WERI-Rb-1 (cell line): ENCODE measurements around the gene APOBEC3H.
"Not testable (repeated sequence)": the region's sequence is repeated elsewhere in the genome, so short reads cannot be mapped to it uniquely, and the experiment has no call there.

ENCODE experiments used
- DNase-seq: peaks from one replicate; pipeline ENCODE4 v3.0.0-alpha.2; 2020
- H3K27ac ChIP-seq: fragments of 250-450 bp; sonication (Bioruptor Pico); 2 replicates; pipeline ENCODE4 v1.5.1; 2020; ENCODE audit warnings: mild to moderate bottlenecking, moderate library complexity
- H3K27me3 ChIP-seq: fragments of 250-450 bp; sonication (Bioruptor Pico); 2 replicates; pipeline ENCODE4 v1.5.1; 2021; ENCODE audit warnings: mild to moderate bottlenecking, low read depth, moderate library complexity; ENCODE audit not compliant: insufficient read depth, severe bottlenecking
- H3K36me3 ChIP-seq: fragments of 250-450 bp; sonication (Bioruptor Pico); 2 replicates; pipeline ENCODE4 v1.5.1; 2020; ENCODE audit warnings: mild to moderate bottlenecking, moderate library complexity
- H3K4me3 ChIP-seq: 2 replicates; pipeline ENCODE4 v1.5.1; 2011; ENCODE audit warnings: low read depth, mild to moderate bottlenecking, control low read depth, low read length
- H3K9me3 ChIP-seq: fragments of 250-450 bp; sonication (Bioruptor Pico); 2 replicates; pipeline ENCODE4 v1.5.1; 2021; ENCODE audit warnings: mild to moderate bottlenecking, moderate library complexity; ENCODE audit not compliant: severe bottlenecking
- TF ChIP-seq, protein P1 (sequence below): IDR thresholded peaks from 2 replicates; pipeline ENCODE4 v1.5.1; 2011; ENCODE audit warnings: low read depth, mild to moderate bottlenecking, control low read depth, inconsistent platforms, low read length

Gene APOBEC3H

DNA sequence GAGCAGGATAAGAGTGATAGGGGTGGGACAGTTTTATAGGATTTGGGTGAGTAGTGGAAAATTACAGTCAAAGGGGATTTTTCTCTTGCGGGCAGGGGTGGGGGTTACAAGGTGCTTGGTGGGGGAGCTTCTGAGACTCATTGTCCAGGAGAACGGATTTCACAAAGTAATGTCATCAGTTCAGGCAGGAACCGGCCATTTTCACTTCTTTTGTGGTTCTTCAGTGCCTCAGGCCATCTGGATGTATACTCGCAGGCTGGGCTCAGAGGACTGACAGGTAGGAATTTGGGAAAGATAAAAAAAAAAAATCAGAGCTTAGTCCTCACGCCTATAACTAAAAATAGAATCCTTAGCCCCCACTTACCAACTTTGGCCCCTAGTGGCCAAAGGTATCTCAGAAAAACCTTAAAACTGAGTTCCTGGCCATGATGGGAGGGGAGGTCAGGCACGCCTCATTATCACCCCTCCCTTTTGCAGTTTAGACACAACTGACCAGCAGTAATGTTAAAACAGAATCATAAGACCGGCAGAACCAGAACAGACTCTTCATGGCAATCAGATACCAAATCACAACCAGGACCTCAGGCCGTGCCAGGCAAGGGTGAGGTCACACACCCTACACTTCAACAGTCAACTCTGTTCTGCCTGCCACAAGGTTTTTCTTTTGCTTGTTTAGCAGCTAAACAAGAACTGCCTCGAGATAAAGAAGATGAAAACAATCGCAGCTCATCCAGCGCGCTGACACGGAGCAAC, 28.8 kb upstream of the APOBEC3H start:
- no peaks in the 10 kb centered on the region for H3K36me3 ChIP-seq
- H3K4me3 ChIP-seq: no peak overlapping the region
- no peaks in the 10 kb centered on the region for H3K27me3 ChIP-seq
- TF ChIP-seq, protein P1, sequence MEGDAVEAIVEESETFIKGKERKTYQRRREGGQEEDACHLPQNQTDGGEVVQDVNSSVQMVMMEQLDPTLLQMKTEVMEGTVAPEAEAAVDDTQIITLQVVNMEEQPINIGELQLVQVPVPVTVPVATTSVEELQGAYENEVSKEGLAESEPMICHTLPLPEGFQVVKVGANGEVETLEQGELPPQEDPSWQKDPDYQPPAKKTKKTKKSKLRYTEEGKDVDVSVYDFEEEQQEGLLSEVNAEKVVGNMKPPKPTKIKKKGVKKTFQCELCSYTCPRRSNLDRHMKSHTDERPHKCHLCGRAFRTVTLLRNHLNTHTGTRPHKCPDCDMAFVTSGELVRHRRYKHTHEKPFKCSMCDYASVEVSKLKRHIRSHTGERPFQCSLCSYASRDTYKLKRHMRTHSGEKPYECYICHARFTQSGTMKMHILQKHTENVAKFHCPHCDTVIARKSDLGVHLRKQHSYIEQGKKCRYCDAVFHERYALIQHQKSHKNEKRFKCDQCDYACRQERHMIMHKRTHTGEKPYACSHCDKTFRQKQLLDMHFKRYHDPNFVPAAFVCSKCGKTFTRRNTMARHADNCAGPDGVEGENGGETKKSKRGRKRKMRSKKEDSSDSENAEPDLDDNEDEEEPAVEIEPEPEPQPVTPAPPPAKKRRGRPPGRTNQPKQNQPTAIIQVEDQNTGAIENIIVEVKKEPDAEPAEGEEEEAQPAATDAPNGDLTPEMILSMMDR: peak; percentile 12; the same call in 1 of the 2 replicates
- no peak overlapping the region for H3K27ac ChIP-seq
- DNase-seq: no peak
- H3K9me3 ChIP-seq: no peaks in the 10 kb centered on the region

DNA sequence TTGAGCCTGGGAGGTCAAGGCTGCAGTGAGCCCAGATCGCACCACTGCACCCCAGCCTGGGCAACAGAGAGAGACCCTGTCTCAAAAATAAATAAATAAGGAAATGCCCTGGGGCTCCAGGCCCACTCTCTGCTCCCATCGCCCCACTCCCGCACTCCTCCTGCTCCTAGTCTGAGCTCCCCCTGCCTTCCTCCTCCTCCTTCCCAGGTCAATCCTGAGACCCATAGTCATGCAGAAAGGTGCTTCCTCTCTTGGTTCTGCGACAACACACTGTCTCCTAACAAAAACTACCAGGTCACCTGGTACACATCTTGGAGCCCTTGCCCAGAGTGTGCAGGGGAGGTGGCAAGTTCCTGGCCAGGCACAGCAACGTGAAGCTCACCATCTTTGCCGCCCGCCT, 26.9 kb upstream of the APOBEC3H start:
- Histone ChIP-seq H3K27me3 (no peaks in the 10 kb centered on the region), H3K36me3 (no peaks in the 10 kb centered on the region), H3K27ac (no peak overlapping the region), H3K9me3 (no peaks in the 10 kb centered on the region), H3K4me3 (no peak overlapping the region)
- TF ChIP-seq, protein P1: no peak
- DNase-seq: no peak

DNA sequence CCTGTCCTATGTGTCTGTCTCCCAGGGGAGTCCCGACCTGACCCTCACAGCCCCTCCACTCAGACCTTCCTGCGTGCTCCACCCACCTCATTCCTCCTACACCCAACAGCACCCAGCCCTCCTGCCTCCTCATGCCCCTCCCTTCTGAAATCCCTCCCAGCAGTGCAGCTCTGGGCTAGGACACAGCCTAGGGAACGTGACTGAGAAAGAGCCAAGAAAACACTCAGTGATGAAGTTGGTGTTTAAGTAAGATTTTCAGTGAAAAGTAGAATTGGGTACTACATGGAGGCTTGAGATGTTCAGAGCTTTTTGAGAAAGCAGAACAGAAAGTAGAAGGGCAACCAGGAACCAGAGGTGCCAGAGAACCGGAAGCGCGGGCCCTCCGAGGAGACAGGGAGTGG, 24.5 kb upstream of the APOBEC3H start:
- not testable (repeated sequence) for H3K9me3 ChIP-seq, DNase-seq, H3K27ac ChIP-seq, H3K36me3 ChIP-seq, H3K27me3 ChIP-seq, H3K4me3 ChIP-seq

DNA sequence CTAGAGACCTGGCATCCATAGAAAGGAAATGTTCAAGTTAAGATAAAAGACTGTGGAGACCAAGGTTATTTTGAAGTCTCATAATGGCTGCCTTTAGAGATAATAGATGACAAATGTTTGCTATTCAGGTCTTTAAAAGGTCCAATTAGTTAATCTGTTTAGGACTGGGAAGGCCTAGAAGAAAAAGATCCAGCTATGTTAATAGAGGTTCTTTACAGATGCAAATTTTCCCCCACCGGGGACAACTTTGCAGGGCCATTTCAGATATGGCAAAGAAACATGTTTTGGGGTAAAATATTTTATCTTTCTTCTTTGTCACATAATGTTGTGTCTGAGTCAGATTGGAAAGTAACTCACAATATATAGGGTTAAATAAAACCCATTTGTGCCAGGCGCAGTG, 23.1 kb upstream of the APOBEC3H start:
- TF ChIP-seq, protein P1: no peak
- Histone ChIP-seq H3K9me3 (no peaks in the 10 kb centered on the region), H3K4me3 (no peak overlapping the region), H3K36me3 (no peaks in the 10 kb centered on the region), H3K27me3 (no peaks in the 10 kb centered on the region), H3K27ac (no peak overlapping the region)
- no peak for DNase-seq

DNA sequence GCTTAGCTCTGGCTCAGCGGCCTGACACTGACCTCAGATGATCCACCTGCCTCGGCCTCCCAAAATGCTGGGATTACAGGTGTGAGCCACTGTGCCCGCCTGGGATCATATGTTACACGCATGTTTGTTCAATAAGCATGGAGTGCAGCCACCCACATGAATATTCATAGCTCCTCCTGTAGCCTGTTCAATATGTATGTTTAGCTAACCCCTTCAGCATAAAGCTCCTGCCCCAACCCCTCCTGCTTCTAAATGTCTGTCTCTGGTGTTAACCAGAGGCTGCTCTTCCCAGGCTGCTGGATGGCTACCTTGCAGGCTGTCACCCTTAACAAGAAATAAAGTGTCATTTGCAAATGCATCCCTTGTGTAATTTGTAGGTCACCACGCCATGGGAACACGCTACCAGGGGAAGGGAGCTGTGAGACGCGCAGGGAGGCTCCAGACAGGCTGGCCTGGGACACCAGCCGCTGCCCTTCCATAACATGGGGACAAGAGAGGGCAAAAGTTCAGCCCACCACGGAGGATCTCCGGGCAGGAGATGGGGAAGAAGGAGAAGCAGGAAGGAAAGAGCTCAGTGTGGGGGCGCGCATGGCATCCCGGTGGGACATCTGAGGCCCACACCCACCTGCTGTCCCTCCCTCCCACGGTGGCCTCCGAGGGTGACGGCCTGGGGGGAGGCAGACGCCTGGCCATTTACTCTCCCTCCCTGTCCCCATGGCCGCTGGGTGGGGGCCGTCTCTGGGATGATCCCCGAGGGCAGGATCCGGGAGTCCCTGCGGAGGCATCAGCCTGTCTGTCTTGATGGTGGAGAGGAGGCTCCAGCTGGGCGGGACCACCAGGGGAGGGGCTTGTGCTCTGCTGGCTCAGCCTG, 20.7 kb upstream of the APOBEC3H start:
- not testable (repeated sequence) for H3K27ac ChIP-seq

DNA sequence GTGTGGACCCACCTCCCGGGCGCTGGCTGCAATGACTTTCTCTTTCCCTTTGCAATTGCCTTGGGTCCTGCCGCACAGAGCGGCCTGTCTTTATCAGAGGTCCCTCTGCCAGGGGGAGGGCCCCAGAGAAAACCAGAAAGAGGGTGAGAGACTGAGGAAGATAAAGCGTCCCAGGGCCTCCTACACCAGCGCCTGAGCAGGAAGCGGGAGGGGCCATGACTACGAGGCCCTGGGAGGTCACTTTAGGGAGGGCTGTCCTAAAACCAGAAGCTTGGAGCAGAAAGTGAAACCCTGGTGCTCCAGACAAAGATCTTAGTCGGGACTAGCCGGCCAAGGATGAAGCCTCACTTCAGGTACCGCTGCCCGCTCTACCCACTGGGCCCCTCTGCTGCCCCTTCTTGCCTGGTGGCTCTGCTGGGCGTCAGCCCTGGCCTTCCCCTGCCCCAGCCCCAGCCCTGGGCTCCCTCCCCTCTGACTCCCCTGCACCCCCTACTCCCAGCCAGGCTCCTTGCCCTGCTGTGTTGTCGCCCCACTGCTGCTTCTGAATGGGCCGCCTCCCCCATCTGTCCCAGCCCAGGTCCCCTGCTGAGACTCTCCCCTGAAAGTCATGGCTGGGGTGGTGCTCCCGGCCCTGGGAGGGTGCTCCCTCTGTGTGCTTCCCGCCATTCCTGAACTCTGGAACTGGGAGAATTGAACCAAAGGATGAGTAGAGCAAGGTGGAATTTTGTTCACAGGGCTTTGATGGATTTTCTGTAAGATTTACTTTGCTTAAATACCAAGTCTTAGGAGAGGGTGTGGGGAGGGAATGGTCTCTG, 19.8 kb upstream of the APOBEC3H start, which contains the start of gene APOBEC3G:
TSS of gene APOBEC3G (plus strand) at position 250 of the 815 bp plus-strand sequence. CDS start at position 337, 87 bp downstream.
- H3K4me3 ChIP-seq, H3K9me3 ChIP-seq, H3K27me3 ChIP-seq, DNase-seq, H3K36me3 ChIP-seq, H3K27ac ChIP-seq: not testable (repeated sequence)

More for the DNA sequence above, 20.7 kb upstream of the APOBEC3H start:
- H3K27me3 ChIP-seq, H3K9me3 ChIP-seq, DNase-seq, H3K4me3 ChIP-seq, H3K36me3 ChIP-seq: not testable (repeated sequence)

DNA sequence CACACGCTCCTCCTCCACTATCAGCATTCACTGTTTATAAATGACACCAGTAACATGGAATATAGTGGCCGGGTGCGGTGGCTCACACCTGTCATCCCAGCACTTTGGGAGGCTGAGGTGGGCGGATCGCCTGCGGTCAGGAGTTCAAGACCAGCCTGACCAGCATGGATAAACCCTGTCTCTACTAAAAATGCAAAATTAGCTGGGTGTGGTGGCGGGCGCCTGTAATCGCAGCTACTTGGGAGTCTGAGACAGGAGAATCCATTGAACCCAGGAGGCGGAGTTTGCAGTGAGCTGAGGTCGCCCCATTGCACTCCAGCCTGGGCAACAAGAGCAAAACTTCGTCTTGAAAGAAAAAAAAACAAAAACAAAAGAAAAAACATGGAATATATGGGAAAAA, 19.1 kb upstream of the APOBEC3H start:
- not testable (repeated sequence) for H3K36me3 ChIP-seq, H3K4me3 ChIP-seq, DNase-seq, H3K27me3 ChIP-seq, H3K9me3 ChIP-seq, H3K27ac ChIP-seq
